Keratinocyte (primary cell): ENCODE results near the gene DLL3. TPM values are rescaled to one million over a fixed set of nuclear protein-coding genes. Genes with fewer than 3 reads are reported as not detected.

Source experiments
- DNase-seq: peaks from one replicate; pipeline ENCODE4 v3.0.0-alpha.2; 2011; ENCODE audit warnings: low read depth, missing footprints, low spot score
- FAIRE-seq: peaks from 2 replicates; lab custom pipeline; 2011; peaks lifted over from hg19 to GRCh38; lab: Jason Lieb, UNC
- H2AFZ ChIP-seq: 2 replicates; pipeline ENCODE4 v1.6.0; 2012; ENCODE audit warnings: low read length, control low read depth, inconsistent platforms; ENCODE audit not compliant: control insufficient read depth
- H3K27ac ChIP-seq: 2 replicates; pipeline ENCODE4 v1.5.1; 2011; ENCODE audit warnings: low read length; ENCODE audit not compliant: control insufficient read depth, insufficient read depth
- H3K27me3 ChIP-seq: 3 replicates; pipeline ENCODE4 v1.6.0; 2011; ENCODE audit warnings: low read length; ENCODE audit not compliant: control insufficient read depth, insufficient read depth; ENCODE audit errors: extremely low read depth
- H3K36me3 ChIP-seq, 2 experiments: 2 replicates in 1 of 2; 3 replicates in 1 of 2; pipeline ENCODE4 v1.5.1; 2011; ENCODE audit warnings: low read length in 2 of 2, mild to moderate bottlenecking in 1 of 2; ENCODE audit not compliant: control insufficient read depth in 2 of 2, insufficient read depth in 2 of 2; ENCODE audit errors: extremely low read depth in 1 of 2
- H3K4me1 ChIP-seq: 3 replicates; pipeline ENCODE4 v1.5.1; 2011; ENCODE audit warnings: low read length; ENCODE audit not compliant: control insufficient read depth, insufficient read depth; ENCODE audit errors: extremely low read depth
- H3K4me2 ChIP-seq: 3 replicates; pipeline ENCODE4 v1.6.0; 2011; ENCODE audit warnings: low read depth, low read length; ENCODE audit not compliant: control insufficient read depth, insufficient read depth; ENCODE audit errors: extremely low read depth
- H3K4me3 ChIP-seq, 3 experiments: fragments of 200-600 bp in 1 of 3; sonication (generic) in 1 of 3; 2 replicates in 2 of 3; 3 replicates in 1 of 3; pipeline ENCODE4 v1.5.1; 2011 to 2016; ENCODE audit warnings: low read length in 3 of 3, mild to moderate bottlenecking in 3 of 3, control low read depth in 2 of 3, inconsistent platforms in 1 of 3, low read depth in 1 of 3, mixed read lengths in 1 of 3, mixed run types in 1 of 3, moderate library complexity in 1 of 3; ENCODE audit not compliant: control insufficient read depth in 2 of 3, insufficient read depth in 2 of 3; ENCODE audit errors: extremely low read depth in 1 of 3
- H3K79me2 ChIP-seq: 2 replicates; pipeline ENCODE4 v1.6.0; 2012; ENCODE audit warnings: low read length; ENCODE audit not compliant: control insufficient read depth, insufficient read depth
- H3K9ac ChIP-seq: 3 replicates; pipeline ENCODE4 v1.6.0; 2011; ENCODE audit warnings: low read length; ENCODE audit not compliant: control insufficient read depth, insufficient read depth; ENCODE audit errors: extremely low read depth
- H3K9me1 ChIP-seq: 3 replicates; pipeline ENCODE4 v1.6.0; 2011; ENCODE audit warnings: low read length; ENCODE audit not compliant: control insufficient read depth, insufficient read depth; ENCODE audit errors: extremely low read depth
- H3K9me3 ChIP-seq: 2 replicates; pipeline ENCODE4 v1.5.1; 2012; ENCODE audit warnings: low read depth, low read length; ENCODE audit not compliant: control insufficient read depth
- H4K20me1 ChIP-seq: 3 replicates; pipeline ENCODE4 v1.6.0; 2011; ENCODE audit warnings: low read length; ENCODE audit not compliant: control insufficient read depth, insufficient read depth; ENCODE audit errors: extremely low read depth
- CTCF ChIP-seq, 3 experiments: IDR thresholded peaks in 1 of 3; conservative IDR thresholded peaks in 1 of 3; optimal IDR thresholded peaks in 1 of 3; 2 replicates in 2 of 3; 3 replicates in 1 of 3; pipeline versions ENCODE3 to v1.5.1; 2011; ENCODE audit warnings: low read length in 3 of 3, mild to moderate bottlenecking in 3 of 3, moderate library complexity in 2 of 3, control low read depth in 1 of 3, inconsistent platforms in 1 of 3; ENCODE audit not compliant: insufficient read depth in 2 of 3; ENCODE audit errors: extremely low read depth in 1 of 3
- EZH2 ChIP-seq: IDR thresholded peaks from one replicate; pipeline ENCODE4 v1.6.1; 2012; ENCODE audit warnings: inconsistent platforms, mild to moderate bottlenecking, low read length, moderate library complexity
- dilution Hi-C: fragments of 300-500 bp; cut with MboI; formaldehyde crosslinking; loops from one replicate; pipeline ENCODE4 v1.7.0; 2020; ENCODE audit warnings: low sequenced_read_pairs; ENCODE audit not compliant: extremely low pct_ligation_motif_present
- polyA plus RNA-seq, 5 experiments: library from polyadenylated mRNA; depleted of rRNA in 3 of 5; stranded (reverse) in 3 of 5; stranded (forward) in 1 of 5; unstranded in 1 of 5; fragments of >200 nt; gene quantifications; 1 replicate in 1 of 5; 2 replicates in 3 of 5; 3 replicates in 1 of 5; pipeline versions ENCODE4 v1.2.1 to v1.2.3, GENCODE V29; 2011 to 2012; ENCODE audit warnings: missing spikeins in 2 of 5, low read depth in 1 of 5, low replicate concordance in 1 of 5

Gene DLL3
- polyA plus RNA-seq, 1 donor (not counting 4 experiments of a cell fraction or from before 2014, with no cell fraction given): 0.89 TPM

- TF ChIP-seq CTCF (optimal IDR thresholded peaks at IDR 0.05 in 1 of 3, IDR thresholded peaks at IDR 0.05 in 1 of 3, conservative IDR thresholded peaks at IDR 0.05 in 1 of 3; ENCODE audit: extremely low read depth in 1 of 3, insufficient read depth in 2 of 3, low read length in 3 of 3): no peak
- no peak for TF ChIP-seq EZH2
- Histone ChIP-seq H3K4me2 (peak overlapping the region; percentile 45), H3K36me3 (no peaks in the 10 kb centered on the region), H4K20me1 (no peaks in the 10 kb centered on the region), H3K9me3 (no peaks in the 10 kb centered on the region), H3K27me3 (no peaks in the 10 kb centered on the region), H3K9me1 (no peaks in the 10 kb centered on the region), H3K79me2 (peaks cover 17% of the 10 kb centered on the region), H2AFZ (no peak overlapping the region), H3K4me3 (no peak overlapping the region), H3K9ac (no peak overlapping the region), H3K27ac (no peak overlapping the region), H3K4me1 (peaks cover 7% of the 10 kb centered on the region)
- FAIRE-seq: no peak
- dilution Hi-C loops: no loop called here
- DNase-seq: no peak
Observed at GRCh38 chr19:39533003-39533512, 34.3 kb downstream of the DLL3 start.

- no peak overlapping the region for H3K27ac ChIP-seq
- H2AFZ ChIP-seq: no peak overlapping the region
- H3K4me3 ChIP-seq: no peak overlapping the region
- H3K9me1 ChIP-seq: no peaks in the 10 kb centered on the region
- no peaks in the 10 kb centered on the region for H3K9me3 ChIP-seq
- no peaks in the 10 kb centered on the region for H4K20me1 ChIP-seq
- H3K79me2 ChIP-seq: peaks cover 23% of the 10 kb centered on the region
- no peaks in the 10 kb centered on the region for H3K36me3 ChIP-seq
- dilution Hi-C loops: no loop called here
- FAIRE-seq (no peak), DNase-seq (no peak)
- peaks cover 13% of the 10 kb centered on the region for H3K4me1 ChIP-seq
- TF ChIP-seq EZH2 (no peak), CTCF (optimal IDR thresholded peaks at IDR 0.05 in 1 of 3, IDR thresholded peaks at IDR 0.05 in 1 of 3, conservative IDR thresholded peaks at IDR 0.05 in 1 of 3; ENCODE audit: extremely low read depth in 1 of 3, insufficient read depth in 2 of 3, low read length in 3 of 3) (no peak)
- H3K4me2 ChIP-seq: no peak overlapping the region
- H3K9ac ChIP-seq: no peak overlapping the region
- no peaks in the 10 kb centered on the region for H3K27me3 ChIP-seq
Observed at GRCh38 chr19:39533791-39534190, 35.0 kb downstream of the DLL3 start.
